GM12801 (cell line): ENCODE results near the gene PXK.

Experiments used
- CTCF ChIP-seq: IDR thresholded peaks from one replicate; pipeline ENCODE4 v1.5.1; 2011; ENCODE audit warnings: control low read depth; ENCODE audit not compliant: insufficient read length; ENCODE audit errors: extremely low read depth

PXK gene

GRCh38 chr3:58408906-58409305 lies 76.2 kb downstream of the PXK start:
- no peak for TF ChIP-seq CTCF

- TF ChIP-seq CTCF, result no peak
Measured at GRCh38 chr3:58409663-58410062, 77.0 kb downstream of the PXK start.

GRCh38 chr3:58411036-58411435 lies 78.3 kb downstream of the PXK start:
- no peak for TF ChIP-seq CTCF

GRCh38 chr3:58411851-58412830 lies 79.4 kb downstream of the PXK start:
- no peak for TF ChIP-seq CTCF

- TF ChIP-seq CTCF, result peak; percentile 20
Measured at GRCh38 chr3:58414538-58415197, 82.0 kb downstream of the PXK start.

GRCh38 chr3:58416191-58416590 lies 83.5 kb downstream of the PXK start:
- no peak for TF ChIP-seq CTCF

- no peak for TF ChIP-seq CTCF
Measured at GRCh38 chr3:58417075-58417474, 84.4 kb downstream of the PXK start.
